ENCODE measurements around the gene SLC25A23. TPM values are rescaled to one million over a fixed set of nuclear protein-coding genes. Genes with fewer than 3 reads are reported as not detected.

Gene SLC25A23
- total RNA-seq (2011; cell fraction: chromatin; rRNA removed; ENCODE audit: low replicate concordance), result 29.1 and 59.8 TPM in 2 replicates
- 30.5 and 33.7 TPM in 2 replicates for total RNA-seq (2011; cell fraction: nucleolus; rRNA removed)
- 23.0 and 27.6 TPM in 2 replicates for total RNA-seq (2011; cell fraction: nucleoplasm; rRNA removed)
- total RNA-seq (2014; rRNA removed) (40.4 and 57.2 TPM in 2 replicates), total RNA-seq (2014; rRNA removed; fragmentation: Illumina TruSeq; extraction: Trizol) (26.2 and 26.6 TPM in 2 replicates), total RNA-seq (2015; rRNA removed; fragmentation: Illumina TruSeq; extraction: Trizol) (25.8 and 26.0 TPM in 2 replicates), total RNA-seq (2021) (72.0 and 75.1 TPM in 2 replicates), polyA plus RNA-seq (2011; rRNA removed) (18.7 and 20.9 TPM in 2 replicates), polyA plus RNA-seq (2014; fragmentation: Illumina TruSeq; extraction: Trizol) (64.3 and 70.5 TPM in 2 replicates), polyA plus RNA-seq (2014; fragmentation: Nextera tagmentation; extraction: Ambion mirVana) (1 to 10 TPM; 6.1 to 6.5 TPM), polyA plus RNA-seq (2014; rRNA removed) (44.3 and 47.5 TPM in 2 replicates), polyA minus RNA-seq (2011; rRNA and poly(A)+ RNA removed) (11.8 and 15.9 TPM in 2 replicates), Bru-seq, nascent RNA (percentile 64 among the genes with signal in this experiment), BruChase-seq, experiment 1, labeled RNA remaining after a 2-hour chase (percentile 65 among the genes with signal in this experiment), BruChase-seq, experiment 2, labeled RNA remaining after a 6-hour chase (percentile 66 among the genes with signal in this experiment)
- 26.3 and 40.4 TPM in 2 replicates for polyA plus RNA-seq (2011; cell fraction: cytosol; rRNA removed)
- 29.0 and 43.3 TPM in 2 replicates for polyA plus RNA-seq (2011; cell fraction: nucleus; rRNA removed)
- 50.5 and 59.9 TPM in 2 replicates for polyA plus RNA-seq (2012)
- 43.9 and 56.2 TPM in 2 replicates for polyA minus RNA-seq (2011; cell fraction: cytosol; rRNA and poly(A)+ RNA removed)
- polyA minus RNA-seq (2011; cell fraction: nucleus; rRNA and poly(A)+ RNA removed), result 8.1 and 11.1 TPM in 2 replicates
- long read RNA-seq, experiment 1, partial matches to known transcripts, result 24 of 120 reads
- long read RNA-seq, experiment 1, other reads (novel, unspliced or antisense), result 88 of 120 reads
- long read RNA-seq, experiment 2, transcript SLC25A23-202 (10 exons, 3,425 nt), result major isoform, 16 of 65 reads
- long read RNA-seq, experiment 2, partial matches to known transcripts, result 5 of 65 reads
- long read RNA-seq, experiment 2, other reads (novel, unspliced or antisense), result 43 of 65 reads
- long read RNA-seq, experiment 3, partial matches to known transcripts, result 1 of 7 reads
- long read RNA-seq, experiment 3, other reads (novel, unspliced or antisense), result 6 of 7 reads

DNA sequence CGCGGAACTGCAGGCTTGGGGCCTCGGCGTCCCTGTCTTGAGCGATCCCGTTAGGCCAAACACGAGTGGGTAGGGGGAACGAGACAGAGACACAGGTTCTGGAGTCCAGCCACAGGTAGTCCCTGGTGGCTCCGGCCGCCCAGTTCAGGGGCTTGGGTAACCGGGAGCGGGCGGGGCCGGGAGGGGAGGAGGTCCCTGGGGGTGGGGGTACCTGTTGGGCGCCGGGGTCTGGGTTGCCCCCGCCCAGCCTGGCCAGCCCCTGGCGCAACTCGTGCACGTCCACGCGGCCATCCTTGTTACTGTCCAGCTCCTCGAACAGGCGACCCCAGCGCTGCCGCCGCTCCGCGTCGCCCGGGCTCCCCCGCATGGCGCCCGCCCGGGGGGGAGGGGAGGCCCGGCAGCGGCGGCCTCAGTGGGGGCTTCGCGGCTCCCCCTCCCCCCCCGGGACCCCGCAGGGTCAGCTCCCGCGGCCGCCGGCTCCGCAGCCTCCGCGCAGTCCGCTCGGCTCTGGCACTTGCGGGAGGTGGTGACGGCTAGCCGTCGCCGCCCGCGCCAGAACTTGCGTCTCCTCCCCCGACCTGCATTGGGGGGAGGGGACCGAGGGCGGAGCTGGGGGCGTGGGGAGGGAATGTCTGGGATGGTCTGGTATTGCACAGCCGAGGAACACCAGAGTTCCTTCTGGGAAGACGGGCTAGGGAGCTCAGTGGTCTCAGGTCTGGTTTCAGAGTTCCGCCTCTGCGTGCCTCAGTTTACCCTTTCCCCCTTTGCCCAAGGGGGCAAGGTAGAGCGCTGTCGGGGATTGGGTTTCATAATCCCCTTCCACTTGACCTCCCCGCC lies at the start of gene SLC25A23:
TSS of gene SLC25A23 (minus strand) at position 531 of the 837 bp plus-strand sequence. CDS start at position 367, 164 bp downstream.
- no peaks in the 10 kb centered on the region for H3K27me3 ChIP-seq (ENCODE audit: control insufficient read depth in 2 of 2, insufficient read depth in 2 of 2, low read length in 2 of 2)
- ChIA-PET POLR2A (interaction anchor here (0.6 kb wide), 1 partner anchor 10 kb away, joined by 3 read pairs; no protein-coding TSS in a partner anchor), CTCF (ENCODE audit: low intra/inter-chr PET ratio) (no interaction called here)
- no peaks in the 10 kb centered on the region for H3K9me1 ChIP-seq (ENCODE audit: control insufficient read depth, insufficient read depth, low read length)
- peak within 1 kb of the TSS; percentile 95 for H3K4me2 ChIP-seq (ENCODE audit: insufficient read depth, low read length)
- peak within 1 kb of the TSS; percentile 81 for H3K27ac ChIP-seq (ENCODE audit: extremely low read depth, low read depth, low read length)
- intact Hi-C loops (cut with micrococcal nuclease) (no loop called here), in situ Hi-C loops (cut with MboI) (no loop called here)
- peak within 1 kb of the TSS; percentile 77 for H3K4me3 ChIP-seq
- H3K9ac ChIP-seq (ENCODE audit: insufficient read depth in 1 of 2, low read depth in 2 of 2, low read length in 2 of 2), result peak within 1 kb of the TSS; percentile 71 to 89
- no peaks in the 10 kb centered on the region for H4K20me1 ChIP-seq (replicated peaks; ENCODE audit: control insufficient read depth, insufficient read depth, low read length)
- peaks cover 12% of the 10 kb centered on the region for H3K9me3 ChIP-seq (replicated peaks; ENCODE audit: control insufficient read depth, insufficient read depth, low read depth, low read length)
- peaks cover 30% of the 10 kb centered on the region; the same call in 2 of the 3 replicates for H3K36me3 ChIP-seq (ENCODE audit: control insufficient read depth, insufficient read depth, low read length)
- BruUV-seq (replicated peaks), result no TSS peak
- H2AFZ ChIP-seq (ENCODE audit: low read depth, low read length), result peak within 1 kb of the TSS; percentile 96
- H3K4me1 ChIP-seq (replicated peaks in 1 of 2; ENCODE audit: control insufficient read depth in 2 of 2, insufficient read depth in 2 of 2, low read length in 2 of 2), result peaks cover 18 to 35% of the 10 kb centered on the region in 2 experiments; a peak in 4 of 5 replicates
- ATAC-seq, result peak; percentile 81
- FAIRE-seq, result peak; percentile 52
- peak; percentile 87 to 90 (median 88) for DNase-seq (ENCODE audit: extremely low read depth in 1 of 4, low spot score in 3 of 4)
- under 1% methylated on average over 29 of the region's 70 CpGs for WGBS (ENCODE audit: insufficient coverage, low coverage, missing lambda C conversion rate)
- peaks cover 17% of the 10 kb centered on the region for H3K79me2 ChIP-seq (ENCODE audit: control insufficient read depth, insufficient read depth, low read length)
- TF ChIP-seq ZNF780A (CRISPR knock-in tag; IDR thresholded peaks at IDR 0.05) (no peak), BCOR (IDR thresholded peaks at IDR 0.05) (peak; percentile 99), MEIS2 (IDR thresholded peaks at IDR 0.05; ENCODE audit: partially characterized antibody) (no peak), HDGF (IDR thresholded peaks at IDR 0.05) (no peak), TAF1 (IDR thresholded peaks at IDR 0.05; ENCODE audit: control insufficient read depth, extremely low read depth, insufficient read depth, low read length, severe bottlenecking) (peak; percentile 33), HDAC2 (IDR thresholded peaks at IDR 0.05) (peak; percentile 33; the same call in 1 of the 2 replicates), FOXK1 (CRISPR knock-in tag; IDR thresholded peaks at IDR 0.05; ENCODE audit: borderline replicate concordance) (no peak), BCL6 (CRISPR knock-in tag; IDR thresholded peaks at IDR 0.05) (no peak)
- TF ChIP-seq, protein P1, sequence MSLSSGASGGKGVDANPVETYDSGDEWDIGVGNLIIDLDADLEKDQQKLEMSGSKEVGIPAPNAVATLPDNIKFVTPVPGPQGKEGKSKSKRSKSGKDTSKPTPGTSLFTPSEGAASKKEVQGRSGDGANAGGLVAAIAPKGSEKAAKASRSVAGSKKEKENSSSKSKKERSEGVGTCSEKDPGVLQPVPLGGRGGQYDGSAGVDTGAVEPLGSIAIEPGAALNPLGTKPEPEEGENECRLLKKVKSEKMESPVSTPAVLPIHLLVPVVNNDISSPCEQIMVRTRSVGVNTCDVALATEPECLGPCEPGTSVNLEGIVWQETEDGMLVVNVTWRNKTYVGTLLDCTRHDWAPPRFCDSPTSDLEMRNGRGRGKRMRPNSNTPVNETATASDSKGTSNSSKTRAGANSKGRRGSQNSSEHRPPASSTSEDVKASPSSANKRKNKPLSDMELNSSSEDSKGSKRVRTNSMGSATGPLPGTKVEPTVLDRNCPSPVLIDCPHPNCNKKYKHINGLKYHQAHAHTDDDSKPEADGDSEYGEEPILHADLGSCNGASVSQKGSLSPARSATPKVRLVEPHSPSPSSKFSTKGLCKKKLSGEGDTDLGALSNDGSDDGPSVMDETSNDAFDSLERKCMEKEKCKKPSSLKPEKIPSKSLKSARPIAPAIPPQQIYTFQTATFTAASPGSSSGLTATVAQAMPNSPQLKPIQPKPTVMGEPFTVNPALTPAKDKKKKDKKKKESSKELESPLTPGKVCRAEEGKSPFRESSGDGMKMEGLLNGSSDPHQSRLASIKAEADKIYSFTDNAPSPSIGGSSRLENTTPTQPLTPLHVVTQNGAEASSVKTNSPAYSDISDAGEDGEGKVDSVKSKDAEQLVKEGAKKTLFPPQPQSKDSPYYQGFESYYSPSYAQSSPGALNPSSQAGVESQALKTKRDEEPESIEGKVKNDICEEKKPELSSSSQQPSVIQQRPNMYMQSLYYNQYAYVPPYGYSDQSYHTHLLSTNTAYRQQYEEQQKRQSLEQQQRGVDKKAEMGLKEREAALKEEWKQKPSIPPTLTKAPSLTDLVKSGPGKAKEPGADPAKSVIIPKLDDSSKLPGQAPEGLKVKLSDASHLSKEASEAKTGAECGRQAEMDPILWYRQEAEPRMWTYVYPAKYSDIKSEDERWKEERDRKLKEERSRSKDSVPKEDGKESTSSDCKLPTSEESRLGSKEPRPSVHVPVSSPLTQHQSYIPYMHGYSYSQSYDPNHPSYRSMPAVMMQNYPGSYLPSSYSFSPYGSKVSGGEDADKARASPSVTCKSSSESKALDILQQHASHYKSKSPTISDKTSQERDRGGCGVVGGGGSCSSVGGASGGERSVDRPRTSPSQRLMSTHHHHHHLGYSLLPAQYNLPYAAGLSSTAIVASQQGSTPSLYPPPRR (CRISPR knock-in tag; IDR thresholded peaks at IDR 0.05; ENCODE audit: borderline replicate concordance), result no peak
- TF ChIP-seq, protein P2, sequence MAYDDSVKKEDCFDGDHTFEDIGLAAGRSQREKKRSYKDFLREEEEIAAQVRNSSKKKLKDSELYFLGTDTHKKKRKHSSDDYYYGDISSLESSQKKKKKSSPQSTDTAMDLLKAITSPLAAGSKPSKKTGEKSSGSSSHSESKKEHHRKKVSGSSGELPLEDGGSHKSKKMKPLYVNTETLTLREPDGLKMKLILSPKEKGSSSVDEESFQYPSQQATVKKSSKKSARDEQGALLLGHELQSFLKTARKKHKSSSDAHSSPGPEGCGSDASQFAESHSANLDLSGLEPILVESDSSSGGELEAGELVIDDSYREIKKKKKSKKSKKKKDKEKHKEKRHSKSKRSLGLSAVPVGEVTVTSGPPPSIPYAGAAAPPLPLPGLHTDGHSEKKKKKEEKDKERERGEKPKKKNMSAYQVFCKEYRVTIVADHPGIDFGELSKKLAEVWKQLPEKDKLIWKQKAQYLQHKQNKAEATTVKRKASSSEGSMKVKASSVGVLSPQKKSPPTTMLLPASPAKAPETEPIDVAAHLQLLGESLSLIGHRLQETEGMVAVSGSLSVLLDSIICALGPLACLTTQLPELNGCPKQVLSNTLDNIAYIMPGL (CRISPR knock-in tag; IDR thresholded peaks at IDR 0.05), result no peak

Measured in K562 (cell line).